Brain microvascular endothelial cell (primary cell): ENCODE results near the gene HERPUD1.
A peak's percentile ranks its signal among the peaks of the same experiment; 100 is the strongest.
"Not testable (repeated sequence)": the region's sequence is repeated elsewhere in the genome, so short reads cannot be mapped to it uniquely, and the experiment has no call there.

ENCODE experiments used
- DNase-seq: peaks from one replicate; pipeline ENCODE4 v3.0.0-alpha.2; 2020
- H3K27ac ChIP-seq: fragments of 250-450 bp; sonication (Bioruptor Pico); 2 replicates; pipeline ENCODE4 v1.5.1; 2020; ENCODE audit warnings: mild to moderate bottlenecking, moderate library complexity
- H3K27me3 ChIP-seq: fragments of 250-450 bp; sonication (Bioruptor Pico); replicated peaks from 2 replicates; pipeline ENCODE4 v1.5.1; 2020; ENCODE audit warnings: mild to moderate bottlenecking
- H3K36me3 ChIP-seq: fragments of 250-450 bp; sonication (Bioruptor Pico); replicated peaks from 2 replicates; pipeline ENCODE4 v1.5.1; 2020; ENCODE audit warnings: mild to moderate bottlenecking
- H3K4me3 ChIP-seq: 2 replicates; pipeline ENCODE4 v1.5.1; 2011; ENCODE audit warnings: low read depth, mild to moderate bottlenecking, control low read depth, low read length, moderate library complexity
- in situ Hi-C: cut with HindIII; loops from 2 replicates; pipeline ENCODE4 v1.10.0; 2017; ENCODE audit warnings: low sequenced_read_pairs, low pct_ligation_motif_present
- TF ChIP-seq, protein P1 (sequence below): IDR thresholded peaks from 2 replicates; pipeline ENCODE4 v1.5.1; 2011; ENCODE audit warnings: low read depth, mild to moderate bottlenecking, moderate library complexity, low read length, control low read depth, inconsistent platforms; ENCODE audit errors: missing control alignments

Gene HERPUD1, protein sequence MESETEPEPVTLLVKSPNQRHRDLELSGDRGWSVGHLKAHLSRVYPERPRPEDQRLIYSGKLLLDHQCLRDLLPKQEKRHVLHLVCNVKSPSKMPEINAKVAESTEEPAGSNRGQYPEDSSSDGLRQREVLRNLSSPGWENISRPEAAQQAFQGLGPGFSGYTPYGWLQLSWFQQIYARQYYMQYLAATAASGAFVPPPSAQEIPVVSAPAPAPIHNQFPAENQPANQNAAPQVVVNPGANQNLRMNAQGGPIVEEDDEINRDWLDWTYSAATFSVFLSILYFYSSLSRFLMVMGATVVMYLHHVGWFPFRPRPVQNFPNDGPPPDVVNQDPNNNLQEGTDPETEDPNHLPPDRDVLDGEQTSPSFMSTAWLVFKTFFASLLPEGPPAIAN

DNA sequence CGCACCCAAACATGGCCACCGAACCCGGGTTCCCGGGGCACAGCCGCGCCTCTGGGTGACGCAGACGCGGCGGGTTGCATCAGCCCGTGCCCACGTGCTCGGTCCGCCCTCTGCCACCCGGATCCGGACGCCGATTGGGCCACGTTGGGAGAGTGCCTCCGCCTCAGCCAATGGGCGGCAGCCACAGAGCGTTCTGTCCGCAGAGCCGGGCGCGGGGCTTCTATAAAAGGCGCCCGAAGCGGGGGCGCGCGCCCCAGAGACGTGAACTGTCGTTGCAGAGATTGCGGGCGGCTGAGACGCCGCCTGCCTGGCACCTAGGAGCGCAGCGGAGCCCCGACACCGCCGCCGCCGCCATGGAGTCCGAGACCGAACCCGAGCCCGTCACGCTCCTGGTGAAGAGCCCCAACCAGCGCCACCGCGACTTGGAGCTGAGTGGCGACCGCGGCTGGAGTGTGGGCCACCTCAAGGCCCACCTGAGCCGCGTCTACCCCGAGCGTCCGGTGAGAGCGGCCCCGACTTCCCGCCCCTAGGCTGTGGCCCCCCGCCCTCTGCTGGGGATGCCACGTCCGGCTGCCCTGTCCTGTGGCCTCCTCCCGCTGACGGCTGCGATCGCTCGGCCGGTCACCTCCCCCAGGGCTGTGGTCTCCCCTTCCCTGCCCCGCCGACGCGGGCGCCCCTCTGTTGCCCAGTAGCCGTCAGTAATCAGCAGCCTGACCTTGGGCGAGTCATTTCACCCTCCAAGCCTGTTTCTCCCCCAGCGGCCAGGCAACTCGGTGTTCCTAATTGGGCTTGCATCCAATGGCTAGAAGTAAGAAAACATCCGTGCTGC is at the start of gene HERPUD1:
Gene HERPUD1, plus strand, starts transcription at position 251 of the 829 bp plus-strand sequence. Its CDS starts 103 bp downstream, at position 354.
- Histone ChIP-seq H3K27me3 (no peaks in the 10 kb centered on the region), H3K27ac (peak within 1 kb of the TSS; percentile 96), H3K4me3 (peak within 1 kb of the TSS; percentile 98), H3K36me3 (peaks cover 38% of the 10 kb centered on the region)
- peak; percentile 98 for DNase-seq
- in situ Hi-C loops, result no loop called here
- TF ChIP-seq, protein P1, sequence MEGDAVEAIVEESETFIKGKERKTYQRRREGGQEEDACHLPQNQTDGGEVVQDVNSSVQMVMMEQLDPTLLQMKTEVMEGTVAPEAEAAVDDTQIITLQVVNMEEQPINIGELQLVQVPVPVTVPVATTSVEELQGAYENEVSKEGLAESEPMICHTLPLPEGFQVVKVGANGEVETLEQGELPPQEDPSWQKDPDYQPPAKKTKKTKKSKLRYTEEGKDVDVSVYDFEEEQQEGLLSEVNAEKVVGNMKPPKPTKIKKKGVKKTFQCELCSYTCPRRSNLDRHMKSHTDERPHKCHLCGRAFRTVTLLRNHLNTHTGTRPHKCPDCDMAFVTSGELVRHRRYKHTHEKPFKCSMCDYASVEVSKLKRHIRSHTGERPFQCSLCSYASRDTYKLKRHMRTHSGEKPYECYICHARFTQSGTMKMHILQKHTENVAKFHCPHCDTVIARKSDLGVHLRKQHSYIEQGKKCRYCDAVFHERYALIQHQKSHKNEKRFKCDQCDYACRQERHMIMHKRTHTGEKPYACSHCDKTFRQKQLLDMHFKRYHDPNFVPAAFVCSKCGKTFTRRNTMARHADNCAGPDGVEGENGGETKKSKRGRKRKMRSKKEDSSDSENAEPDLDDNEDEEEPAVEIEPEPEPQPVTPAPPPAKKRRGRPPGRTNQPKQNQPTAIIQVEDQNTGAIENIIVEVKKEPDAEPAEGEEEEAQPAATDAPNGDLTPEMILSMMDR, result no peak

DNA sequence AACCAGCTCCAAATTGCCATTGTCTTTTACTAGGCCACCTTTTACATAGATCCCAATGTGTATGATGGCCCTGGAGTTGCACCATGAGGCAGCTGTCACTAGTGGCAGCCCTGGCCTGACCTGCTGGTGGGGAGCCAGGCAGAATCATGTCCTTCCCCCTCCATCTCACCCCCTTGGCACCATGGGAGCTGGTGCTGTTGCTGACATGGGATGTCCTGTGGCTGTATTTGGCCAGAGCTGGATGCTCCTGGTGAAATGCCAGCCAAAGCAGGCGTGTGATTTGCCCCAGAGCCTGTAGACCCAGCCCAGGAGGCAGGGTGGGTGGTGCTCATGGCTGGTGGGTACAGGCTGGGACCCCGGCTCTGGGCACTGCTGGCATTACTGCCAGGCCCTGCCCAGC is 48.4 kb upstream of the HERPUD1 start:
- Histone ChIP-seq H3K36me3 (no peaks in the 10 kb centered on the region), H3K27me3 (no peaks in the 10 kb centered on the region), H3K27ac (no peak overlapping the region), H3K4me3 (no peak overlapping the region)
- in situ Hi-C loops, result no loop called here
- TF ChIP-seq, protein P1, result no peak
- DNase-seq, result no peak

DNA sequence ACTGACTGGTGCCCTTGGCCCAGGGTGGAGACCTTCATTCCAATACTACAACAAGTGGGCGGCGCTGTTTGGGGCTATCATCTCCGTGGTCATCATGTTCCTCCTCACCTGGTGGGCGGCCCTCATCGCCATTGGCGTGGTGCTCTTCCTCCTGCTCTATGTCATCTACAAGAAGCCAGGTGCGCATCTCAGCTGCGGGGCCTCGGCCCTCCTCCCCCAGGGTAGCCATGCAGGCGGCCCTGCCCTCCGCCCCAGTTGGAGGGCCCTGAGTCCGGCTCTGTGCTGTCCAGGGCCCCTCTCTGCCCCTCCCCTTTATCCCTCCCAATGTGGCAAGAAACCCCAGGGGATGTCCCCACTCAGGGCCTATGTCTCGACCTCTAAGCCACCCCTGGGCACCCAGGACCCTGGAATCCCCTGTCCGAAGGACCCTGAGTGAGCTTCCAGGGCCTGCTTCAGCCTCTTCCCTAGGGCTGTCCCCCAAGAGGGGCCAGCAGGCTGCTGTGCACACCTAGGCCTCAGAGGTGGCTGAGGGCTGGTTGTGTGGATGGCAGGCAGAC is 47.8 kb upstream of the HERPUD1 start:
- TF ChIP-seq, protein P1, result no peak
- Histone ChIP-seq H3K27ac (no peak overlapping the region), H3K36me3 (no peaks in the 10 kb centered on the region), H3K27me3 (no peaks in the 10 kb centered on the region), H3K4me3 (no peak overlapping the region)
- in situ Hi-C loops, result no loop called here
- no peak for DNase-seq

DNA sequence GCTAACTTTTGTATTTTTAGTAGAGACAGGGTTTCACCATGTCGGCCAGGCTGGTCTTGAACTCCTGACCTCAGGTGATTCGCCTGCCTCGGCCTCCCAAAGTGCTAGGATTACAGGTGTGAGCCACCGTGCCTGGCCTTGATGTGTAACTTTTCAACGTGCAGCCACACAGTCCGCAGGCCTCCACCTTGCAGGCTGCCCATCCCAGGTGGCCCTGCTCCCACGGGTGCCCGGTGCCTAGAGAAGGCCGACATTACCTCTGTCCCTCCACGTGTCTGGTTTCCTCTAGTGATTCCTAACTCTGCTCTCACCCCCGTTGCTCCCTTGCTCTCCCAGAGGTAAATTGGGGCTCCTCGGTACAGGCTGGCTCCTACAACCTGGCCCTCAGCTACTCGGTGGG is 47.0 kb upstream of the HERPUD1 start:
- H3K4me3 ChIP-seq, H3K27me3 ChIP-seq, DNase-seq, H3K27ac ChIP-seq, H3K36me3 ChIP-seq, in situ Hi-C loops: not testable (repeated sequence)

DNA sequence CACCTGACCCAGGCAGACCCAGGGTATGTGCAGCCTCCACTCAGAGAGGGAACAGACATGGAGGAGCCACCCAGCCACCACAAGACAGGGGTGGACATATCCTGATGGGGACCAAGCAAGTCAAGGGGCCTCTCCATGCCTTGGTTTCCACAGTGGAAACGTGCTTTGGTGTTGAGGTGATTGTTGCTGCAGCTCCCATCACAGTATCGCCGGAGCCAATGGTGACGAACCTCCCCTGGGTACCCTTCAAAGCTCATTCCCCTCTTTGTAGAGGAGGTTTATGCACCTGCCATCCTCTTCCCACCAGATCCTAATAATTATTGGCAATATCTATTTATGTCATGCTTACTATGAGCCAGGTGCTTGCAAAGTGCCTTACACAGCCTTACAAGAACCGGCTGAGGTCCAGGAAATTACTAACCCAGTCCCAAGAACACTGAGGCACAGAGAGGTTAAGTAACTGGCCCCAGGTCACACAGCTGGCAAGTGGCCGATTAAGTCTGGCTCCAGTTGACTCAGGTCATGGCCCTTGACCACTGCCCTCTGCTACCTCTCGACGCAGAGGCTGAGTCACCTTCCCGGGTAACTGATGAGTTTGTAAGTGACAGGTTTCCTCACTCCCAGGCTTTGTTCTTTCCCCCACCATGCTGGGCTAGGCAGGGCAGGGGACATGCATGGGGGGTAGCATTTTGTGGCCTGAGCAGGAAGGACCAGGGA is 46.3 kb upstream of the HERPUD1 start:
- Histone ChIP-seq H3K4me3 (no peak overlapping the region), H3K27ac (no peak overlapping the region), H3K27me3 (no peaks in the 10 kb centered on the region), H3K36me3 (no peaks in the 10 kb centered on the region)
- no peak for DNase-seq
- in situ Hi-C loops, result no loop called here
- TF ChIP-seq, protein P1, result no peak
